ENCODE data around the gene CFAP46. TPM values are rescaled to one million over a fixed set of nuclear protein-coding genes. Genes with fewer than 3 reads are reported as not detected.

The CFAP46 gene
- total RNA-seq: 0.20 and 0.44 TPM in 2 replicates

DNA sequence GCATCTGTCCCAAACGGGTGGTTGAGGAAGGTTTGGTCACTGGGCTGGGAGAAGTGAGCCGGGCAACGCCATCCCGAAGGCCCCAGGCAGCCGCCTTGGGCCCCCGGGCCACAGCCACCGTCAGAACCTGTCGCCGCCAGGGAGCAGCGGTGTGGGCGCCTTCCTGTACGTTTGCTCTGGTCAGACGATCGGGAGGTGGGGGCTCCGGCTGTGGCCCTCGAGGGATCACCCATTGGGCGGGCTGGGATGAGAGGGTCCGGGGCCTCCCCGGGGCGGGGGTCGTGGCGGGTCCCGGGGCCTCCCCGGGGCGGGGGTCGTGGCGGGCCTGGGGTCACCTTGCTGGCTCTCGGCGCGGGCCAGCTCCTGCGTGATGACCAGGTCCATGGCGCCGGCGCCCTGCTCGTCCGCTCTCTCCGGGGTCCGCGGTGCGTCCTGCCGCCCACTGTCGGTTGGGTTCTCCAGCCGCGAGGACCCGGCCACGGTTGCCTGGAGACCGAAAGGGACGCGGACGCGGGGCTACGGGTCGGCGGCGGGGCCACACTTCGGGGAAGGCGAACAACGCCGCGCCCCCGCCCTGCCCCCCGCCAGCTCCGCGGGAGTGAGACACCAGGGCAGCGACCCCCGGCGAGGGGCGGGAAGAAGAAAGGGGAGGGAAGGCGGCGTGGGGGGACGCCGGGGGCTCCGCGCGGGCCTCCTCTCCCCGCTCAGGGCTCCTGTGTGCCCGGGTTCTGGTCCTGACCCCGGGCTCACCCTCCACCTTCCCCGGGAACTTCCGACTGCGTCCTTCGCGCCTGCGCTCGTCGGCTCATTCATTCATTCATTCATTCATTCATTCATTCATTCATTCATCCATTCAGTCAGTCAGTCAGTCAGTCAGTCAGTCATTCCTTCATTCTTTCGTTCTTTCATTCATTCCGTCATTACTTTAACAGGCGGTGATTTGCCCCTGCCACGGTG is at the start of gene CFAP46:
TSS of gene CFAP46 (minus strand) at position 470 of the 957 bp plus-strand sequence. CDS start at position 384, 86 bp downstream.
- DNase-seq (ENCODE audit: low read depth in 2 of 2): peak; percentile 14 to 76

DNA sequence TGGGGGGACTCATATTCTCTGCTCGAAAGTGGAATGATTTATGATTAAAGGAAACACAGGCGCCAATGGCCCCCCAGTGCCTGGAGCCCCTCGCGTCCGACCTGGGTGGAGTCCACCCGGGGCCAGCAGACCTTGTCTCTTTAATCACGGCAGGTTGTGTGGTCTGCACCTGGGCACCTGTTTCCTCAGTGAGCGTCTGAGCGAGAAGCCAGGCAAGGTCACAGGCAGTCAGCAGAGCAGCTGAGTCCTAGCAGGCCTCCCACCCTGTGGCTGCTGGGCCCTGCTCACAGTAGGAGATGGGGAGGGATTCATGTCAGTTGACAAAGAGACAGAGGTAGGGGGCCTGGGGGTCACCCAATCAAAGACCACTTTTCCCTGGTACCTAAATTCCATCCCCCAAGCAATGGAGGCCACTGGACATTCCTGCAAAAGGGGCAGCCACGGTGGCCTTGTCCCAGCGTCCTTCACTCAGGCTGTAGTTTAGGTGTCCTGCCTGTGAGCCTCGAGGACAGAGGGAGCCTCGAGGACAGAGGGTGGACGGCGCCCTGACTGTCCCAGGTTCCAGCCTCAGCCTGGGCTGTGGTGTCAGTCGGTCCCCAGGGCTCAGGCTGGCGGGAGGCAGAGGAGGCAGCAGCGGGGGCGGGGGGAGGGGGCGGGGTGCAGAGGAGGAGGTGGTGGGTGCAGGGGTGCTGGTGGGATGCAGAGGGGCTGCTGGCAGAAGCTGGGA is 49.5 kb upstream of the CFAP46 start:
- no peak for DNase-seq (ENCODE audit: low read depth in 2 of 2)

DNA sequence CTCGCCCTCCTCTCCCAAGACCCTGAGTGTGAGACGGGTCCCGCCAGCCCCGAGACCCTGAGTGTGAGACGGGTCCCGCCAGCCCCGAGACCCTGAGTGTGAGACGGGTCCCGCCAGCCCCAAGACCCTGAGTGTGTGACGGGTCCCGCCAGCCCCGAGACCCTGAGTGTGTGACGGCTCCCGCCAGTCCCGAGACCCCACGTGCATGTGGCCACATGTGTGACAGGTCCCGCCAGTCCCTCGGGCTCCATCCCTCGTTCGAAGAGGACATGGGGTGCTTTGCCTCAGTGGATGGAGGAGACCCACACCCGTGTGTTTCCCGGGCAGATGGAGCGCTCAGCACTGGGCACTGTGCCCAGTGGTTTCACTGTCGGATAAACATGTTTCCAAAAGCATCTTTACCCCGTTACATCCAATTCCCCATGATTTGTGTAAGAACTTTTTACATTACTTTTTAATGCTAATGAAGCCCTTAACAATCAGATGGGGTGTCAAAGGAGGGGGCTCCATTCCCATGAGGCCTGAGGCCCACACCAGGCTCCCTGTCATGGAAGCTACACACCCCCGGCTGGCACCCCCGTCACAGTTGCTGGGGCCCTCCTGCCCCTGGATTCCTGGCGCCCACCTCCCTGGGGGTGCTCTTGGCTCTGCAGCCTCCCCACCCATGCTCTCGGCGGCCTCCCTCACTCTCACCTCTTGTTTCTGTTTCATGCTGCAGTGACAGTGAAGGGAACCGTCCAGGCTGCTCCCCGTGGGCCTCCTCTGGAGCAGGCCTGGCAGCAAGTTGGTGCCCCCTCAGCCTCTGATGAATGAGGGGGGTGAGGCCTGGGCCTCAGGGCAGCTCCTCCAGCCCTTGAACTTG is 48.5 kb upstream of the CFAP46 start:
- DNase-seq (ENCODE audit: low read depth in 2 of 2): peak in 1 of 2 donors; percentile 12

DNA sequence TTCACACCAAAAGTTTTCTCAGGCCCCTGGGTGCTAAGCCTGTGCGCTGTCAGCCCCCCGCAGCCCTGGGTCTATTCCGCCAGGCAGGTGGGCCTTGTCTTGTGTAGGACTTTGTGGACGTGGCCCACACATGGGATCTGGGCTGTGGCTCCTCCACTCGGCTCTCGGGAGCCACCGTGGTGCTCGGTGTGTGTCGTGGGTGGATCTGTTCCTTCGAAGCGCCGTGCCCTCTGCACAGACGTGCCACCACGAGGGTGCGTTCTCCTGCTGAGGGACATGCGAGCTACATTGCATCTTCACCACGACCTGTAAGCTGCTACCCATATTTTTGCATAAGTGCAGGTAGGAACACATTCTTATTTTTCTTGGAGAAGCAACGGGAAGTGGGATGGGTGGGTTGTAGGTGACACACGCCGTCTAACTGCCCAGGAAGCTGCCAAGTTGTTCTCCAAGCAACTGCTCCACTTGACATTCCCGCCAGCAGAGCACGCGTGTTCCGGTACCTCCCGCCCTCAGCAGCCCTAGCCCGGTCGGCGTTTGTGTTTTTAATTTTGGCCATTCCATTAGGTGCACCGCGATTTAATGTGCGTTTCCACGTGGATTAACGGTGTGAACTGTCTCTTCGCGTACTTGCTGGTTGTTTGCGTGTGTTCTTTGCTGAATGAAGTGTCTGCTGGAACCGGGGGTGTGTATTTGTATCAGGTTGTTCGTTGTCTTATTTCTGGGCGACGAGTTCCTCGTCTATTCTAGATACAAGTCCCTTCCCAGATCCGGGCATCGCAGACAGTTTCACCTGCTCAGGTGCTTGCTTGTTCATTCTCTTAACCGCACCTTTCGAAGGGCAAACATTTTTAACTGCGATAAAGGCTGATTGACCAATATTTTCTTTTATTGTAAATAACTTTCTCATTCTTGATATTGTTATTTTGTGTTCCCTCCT is 47.4 kb upstream of the CFAP46 start:
- no peak for DNase-seq (ENCODE audit: low read depth in 2 of 2)

DNA sequence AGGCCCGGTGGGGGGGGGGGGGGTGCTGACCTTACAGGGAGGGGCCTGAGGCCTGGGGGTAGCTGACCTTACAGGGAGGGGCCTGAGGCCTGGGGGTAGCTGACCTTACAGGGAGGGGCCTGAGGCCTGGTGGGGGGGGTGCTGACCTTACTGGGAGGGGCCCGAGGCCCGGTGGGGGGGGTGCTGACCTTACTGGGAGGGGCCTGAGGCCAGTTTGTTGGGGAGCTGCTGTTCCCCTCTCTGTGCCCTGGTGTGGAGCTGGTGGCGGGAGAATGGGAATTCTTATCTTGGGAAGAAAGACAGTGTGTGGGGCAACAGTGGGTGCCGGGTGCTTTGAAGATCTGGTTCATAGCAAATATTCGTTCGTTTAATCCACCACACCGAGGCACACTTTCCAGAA is 46.6 kb upstream of the CFAP46 start:
- DNase-seq (ENCODE audit: low read depth in 2 of 2): no peak

DNA sequence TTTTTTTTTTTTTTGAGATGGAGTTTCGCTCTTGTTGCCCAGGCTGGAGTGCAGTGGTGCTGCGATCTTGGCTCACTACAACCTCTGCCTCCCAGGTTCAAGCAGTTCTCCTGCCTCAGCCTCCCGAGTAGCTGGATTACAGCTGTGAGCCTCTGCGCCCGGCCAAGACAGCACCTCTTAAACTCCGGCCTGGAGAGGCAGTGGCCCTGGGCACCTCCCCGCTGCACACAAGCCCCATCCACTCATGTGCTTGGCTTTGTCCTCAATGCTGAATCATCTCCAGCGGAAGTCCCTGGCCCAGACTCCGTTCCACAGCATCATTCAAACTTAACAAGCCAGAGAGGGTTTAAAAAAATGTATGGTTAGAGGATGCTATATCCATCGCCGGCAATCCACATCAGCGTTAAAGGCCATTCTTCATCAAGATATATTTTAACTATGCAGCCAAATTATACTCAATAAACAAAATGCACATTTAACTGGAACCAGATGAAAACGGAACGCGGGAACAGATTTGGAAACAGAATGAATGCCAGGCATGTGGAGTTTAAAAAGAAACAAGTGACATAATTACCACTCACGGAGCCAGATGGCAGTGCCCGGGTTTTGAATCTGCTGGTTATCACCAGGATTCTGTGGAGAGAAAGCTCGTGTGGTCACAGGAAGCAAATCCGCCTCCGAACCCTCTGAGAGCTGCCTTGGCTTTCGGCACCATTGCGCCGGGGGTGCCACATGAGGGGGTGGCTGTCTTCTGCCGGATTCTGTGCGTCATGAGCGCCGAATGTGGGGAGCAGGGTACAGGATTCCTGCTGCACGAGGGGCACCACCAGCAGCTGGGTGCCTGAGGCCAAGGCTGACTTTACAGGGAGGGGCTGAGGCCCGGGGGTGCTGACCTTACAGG is 45.6 kb upstream of the CFAP46 start:
- peak; percentile 10 to 41 for DNase-seq (ENCODE audit: low read depth in 2 of 2)

DNA sequence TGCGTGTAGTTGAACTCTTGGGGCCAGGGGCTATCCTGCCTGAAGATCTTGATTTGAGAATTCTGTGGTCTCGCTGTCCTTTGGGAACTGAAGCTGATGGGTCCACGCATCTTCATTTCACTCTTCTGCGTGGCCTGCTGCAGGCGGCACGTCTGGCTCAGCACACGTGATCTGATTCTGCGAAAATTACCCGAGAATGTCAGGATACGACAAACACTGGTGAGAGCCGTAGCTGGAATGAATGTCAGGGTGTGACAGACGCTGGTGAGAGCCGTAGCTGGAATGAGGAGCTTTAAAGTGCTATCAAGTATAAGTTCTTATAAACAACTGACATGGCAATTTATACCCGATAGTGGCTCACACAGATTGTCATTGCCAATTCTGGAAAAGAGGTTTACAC is 44.6 kb upstream of the CFAP46 start:
- DNase-seq (ENCODE audit: low read depth in 2 of 2): no peak

DNA sequence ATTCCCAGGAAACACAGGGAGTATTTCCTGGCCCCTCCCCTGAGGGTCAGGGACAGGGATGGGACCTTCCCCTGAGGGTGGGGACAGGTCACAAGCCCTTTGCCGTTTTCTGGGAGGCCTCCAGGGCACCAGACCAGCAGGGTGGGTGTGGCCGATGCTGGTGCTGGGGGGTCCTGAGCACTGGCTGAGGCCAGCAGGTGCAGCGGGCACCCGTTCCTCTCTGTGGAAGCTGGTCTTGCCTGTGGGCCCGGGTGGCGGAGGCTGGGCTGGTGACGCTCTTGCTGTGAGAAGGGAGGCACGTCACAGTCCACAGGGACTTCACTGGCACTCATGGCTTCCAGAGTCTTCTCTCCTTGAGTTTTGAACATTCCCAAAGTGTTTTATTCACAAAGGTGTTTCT is 44.2 kb upstream of the CFAP46 start:
- DNase-seq (ENCODE audit: low read depth in 2 of 2): no peak

DNA sequence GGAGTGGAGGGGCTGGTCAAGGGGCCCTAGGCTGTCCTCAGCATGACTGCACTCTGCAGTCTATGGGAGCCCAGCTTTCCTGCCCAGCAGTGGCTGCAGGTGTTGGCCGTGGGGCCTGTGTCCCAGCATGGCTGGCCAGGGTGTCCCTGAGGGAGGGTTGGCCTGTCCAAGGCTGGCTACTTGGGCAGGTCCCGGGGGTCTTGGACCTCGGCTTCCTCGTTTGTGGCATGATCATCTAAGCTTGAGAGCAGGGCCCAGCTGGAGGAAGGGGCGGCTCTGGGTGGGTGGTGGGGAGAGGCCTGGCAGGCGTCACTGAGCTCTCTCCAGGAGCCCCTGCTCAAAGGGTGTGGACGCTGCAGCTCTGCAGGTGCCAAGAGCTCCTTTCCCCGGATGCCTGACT is 43.7 kb upstream of the CFAP46 start:
- no peak for DNase-seq (ENCODE audit: low read depth in 2 of 2)

DNA sequence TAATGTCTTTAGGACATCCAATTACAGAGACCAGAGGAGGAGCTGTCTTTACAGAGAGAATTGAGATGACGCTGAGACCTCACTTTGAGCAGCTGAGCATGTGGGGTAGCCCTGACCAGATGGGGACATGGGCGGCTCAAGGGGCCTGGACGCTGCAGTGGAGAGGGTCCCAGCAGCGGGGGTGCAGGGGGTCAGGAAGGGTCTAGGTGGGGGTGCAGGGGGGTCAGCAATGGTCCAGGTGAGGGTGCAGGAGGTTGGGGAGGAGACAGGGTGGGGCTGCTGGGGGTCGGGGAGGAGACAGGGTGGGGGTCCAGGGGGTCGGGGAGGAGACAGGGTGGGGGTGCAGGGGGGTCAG is 43.2 kb upstream of the CFAP46 start:
- DNase-seq (ENCODE audit: low read depth in 2 of 2): no peak

DNA sequence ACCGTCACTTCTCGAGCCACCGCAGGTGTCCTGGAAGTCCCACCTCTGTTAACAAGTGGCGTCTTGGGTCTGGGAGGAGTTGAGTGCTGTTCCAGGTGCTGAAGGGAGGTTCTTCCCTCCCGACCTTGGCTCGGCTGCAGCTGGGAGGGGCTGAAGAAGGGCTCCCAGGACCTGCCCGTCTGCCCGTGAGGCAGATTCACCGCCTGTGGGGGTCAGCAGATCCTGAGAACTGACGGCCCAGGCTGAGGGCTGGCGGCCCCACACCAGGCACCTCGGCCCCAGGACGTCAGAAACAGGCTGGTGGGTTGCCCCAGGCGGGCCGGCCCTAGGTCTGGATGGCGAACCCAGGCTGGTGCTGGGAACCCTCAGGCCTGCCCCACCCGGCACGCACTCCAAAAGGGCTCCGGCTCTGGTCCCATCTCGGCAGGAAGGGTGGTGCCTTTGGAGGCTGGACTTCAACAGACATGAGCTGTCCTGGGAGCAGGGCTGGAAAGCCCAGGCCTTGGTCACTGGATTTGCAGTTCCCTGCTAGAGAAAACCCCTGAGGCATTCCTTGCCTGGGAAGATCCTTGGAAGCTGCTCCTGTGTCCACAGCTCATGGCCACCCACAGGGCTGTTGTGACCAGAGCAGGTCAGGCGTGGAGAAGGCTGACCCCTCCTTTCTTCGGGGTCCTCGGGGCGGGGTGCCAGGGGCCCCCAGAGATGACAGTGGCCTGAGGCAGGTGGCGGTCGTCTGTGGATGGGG is 42.6 kb upstream of the CFAP46 start:
- no peak for DNase-seq (ENCODE audit: low read depth in 2 of 2)

DNA sequence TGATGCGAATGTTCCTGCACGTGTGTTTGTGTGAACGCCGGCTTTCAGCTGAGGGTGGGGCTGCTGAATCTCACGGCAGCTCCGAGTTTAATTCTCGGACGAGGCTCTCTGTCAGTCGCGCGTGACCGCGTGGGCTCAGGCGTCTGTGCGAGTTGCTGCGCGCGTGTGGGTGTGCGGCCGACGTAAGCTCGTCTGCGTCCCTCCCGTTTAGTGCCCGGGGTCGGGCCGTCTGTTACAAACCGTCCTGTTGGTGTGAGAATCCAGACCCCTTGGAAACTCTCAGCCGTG is 41.6 kb upstream of the CFAP46 start:
- no peak for DNase-seq (ENCODE audit: low read depth in 2 of 2)

DNA sequence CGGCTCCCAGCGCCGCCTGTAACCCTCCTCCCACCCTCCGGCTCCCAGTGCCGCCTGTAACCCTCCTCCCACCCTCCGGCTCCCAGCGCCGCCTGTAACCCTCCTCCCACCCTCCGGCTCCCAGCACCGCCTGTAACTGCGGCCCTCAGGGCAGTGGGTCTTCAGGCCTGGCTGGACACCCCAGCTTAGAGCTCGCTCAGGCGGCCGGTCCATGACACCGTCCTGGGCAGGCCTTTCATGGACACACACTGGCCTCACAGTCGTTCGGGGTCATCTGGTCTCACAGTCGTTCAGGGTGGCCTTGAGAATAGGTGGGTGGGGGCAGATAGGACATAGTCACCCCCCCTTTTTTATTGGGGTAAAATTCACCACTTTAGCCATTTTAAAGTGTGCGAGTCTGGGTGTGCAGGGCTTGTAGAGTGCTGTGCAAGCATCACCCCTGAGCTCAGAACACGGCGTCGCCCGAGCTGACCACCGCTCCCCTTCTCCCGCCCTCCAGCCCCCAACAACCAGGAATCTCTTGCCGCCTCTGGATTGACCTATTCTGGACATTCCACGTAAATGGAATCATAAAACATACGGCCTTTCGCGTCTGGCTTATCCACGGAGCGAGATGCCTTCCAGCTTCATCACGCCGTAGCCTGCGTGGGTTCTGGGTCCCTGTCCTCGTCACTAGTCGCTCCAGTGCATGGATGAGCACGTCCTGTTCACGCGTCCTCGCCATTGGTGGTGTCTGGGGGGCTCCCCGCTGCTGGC is 41.1 kb upstream of the CFAP46 start:
- DNase-seq (ENCODE audit: low read depth in 2 of 2): no peak

DNA sequence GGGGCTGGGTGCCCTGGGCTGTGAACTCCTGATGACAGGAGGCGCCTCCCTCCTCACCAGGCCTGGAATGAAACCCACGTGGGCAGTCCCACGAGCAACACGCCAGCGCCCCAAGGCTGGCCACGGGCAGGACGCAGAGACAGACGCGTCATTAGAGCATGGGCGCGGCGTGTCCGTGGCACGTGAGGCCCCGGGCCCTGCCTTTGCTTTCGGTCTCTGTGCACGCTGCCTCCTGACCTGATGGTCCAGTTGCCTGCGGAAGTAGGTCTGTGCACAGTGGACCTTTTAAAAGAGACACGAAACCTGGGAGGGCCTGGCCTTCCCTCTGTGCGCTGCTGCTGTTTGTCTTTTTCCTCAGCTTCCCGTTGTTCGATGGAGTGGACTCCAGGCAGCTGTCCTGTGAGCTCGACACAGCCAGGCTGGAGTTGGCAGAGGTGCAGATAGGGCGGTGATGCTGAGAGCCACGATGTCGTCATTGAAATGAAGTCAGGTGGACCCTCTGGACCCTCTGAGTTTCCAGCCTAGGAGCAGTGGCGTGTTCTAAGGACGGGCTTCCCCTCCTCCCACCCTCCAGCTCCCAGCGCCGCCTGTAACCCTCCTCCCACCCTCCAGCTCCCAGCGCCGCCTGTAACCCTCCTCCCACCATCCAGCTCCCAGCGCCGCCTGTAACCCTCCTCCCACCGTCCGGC is 40.1 kb upstream of the CFAP46 start:
- no peak for DNase-seq (ENCODE audit: low read depth in 2 of 2)

DNA sequence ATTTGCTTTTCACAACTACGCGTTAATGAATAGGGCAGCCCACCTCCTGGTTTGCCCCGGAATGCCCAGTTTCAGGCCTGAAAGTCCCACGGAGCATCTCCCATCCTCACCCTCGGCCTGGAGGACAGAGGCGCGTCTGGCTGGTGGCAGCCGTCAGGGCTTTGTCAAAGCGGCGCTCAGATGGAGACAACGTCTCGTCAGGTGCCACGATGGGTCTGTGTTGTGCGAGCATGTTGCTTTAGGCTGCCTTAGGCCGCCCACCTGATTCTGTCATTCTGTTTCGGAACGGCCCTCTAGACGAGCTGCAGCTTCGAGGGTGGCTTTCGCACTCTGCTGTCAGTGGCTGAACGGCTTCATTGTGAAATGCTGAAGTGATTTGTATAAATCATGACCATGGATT is 39.4 kb upstream of the CFAP46 start:
- DNase-seq (ENCODE audit: low read depth in 2 of 2): no peak

DNA sequence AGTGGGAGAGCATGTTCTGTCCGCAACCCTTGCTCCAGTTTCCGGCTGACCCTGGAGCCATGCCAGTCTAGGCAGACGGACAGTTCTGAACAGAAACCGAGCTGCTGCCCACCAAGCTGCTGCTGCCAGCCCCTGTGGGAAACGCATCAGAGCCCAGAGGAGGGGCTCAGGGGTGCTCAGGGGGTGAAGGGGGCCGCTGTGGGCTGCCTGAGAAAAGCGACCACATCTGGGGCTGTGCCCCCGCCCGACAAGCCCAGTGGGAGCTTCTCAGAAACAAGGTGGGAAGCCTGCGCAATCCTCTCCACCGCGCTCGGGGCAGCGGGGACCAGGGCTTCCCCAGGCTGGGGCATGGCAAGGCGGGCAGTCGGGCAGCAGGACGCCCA is 38.8 kb upstream of the CFAP46 start:
- peak in 1 of 2 donors; percentile 33 for DNase-seq (ENCODE audit: low read depth in 2 of 2)

DNA sequence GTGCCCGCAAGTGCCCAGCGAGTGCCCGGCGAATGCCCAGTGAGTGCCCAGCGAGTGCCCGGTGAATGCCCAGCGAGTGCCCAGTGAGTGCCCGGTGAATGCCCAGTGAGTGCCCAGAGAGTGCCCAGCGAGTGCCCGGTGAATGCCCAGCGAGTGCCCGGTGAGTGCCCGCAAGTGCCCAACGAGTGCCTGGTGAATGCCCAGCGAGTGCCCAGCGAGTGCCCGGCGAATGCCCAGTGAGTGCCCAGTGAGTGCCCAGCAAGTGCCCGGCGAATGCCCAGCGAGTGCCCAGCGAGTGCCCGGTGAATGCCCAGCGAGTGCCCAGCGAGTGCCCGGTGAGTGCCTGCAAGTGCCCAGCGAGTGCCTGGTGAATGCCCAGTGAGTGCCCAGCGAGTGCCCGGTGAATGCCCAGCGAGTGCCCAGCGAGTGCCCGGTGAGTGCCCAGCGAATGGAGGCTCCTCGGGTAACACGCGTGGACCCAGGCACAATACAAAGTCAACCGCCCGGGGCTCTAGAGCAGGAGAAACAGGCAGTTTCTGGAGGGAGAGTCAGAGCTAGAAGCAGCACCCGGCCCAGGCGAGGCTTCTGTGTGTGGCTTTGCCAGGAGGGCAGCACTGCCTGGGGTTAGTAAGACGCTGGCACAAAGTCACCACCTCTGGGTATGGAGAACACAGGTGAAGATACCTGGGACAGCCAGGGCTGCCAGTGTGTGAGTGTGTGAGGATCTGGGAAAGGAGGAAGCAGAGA is 38.2 kb upstream of the CFAP46 start:
- DNase-seq (ENCODE audit: low read depth in 2 of 2): no peak

All from lung microvascular endothelial cell (primary cell).